CD4-positive, CD25-positive, alpha-beta regulatory T cell (primary cell): ENCODE measurements around the gene U2SURP. TPM values are rescaled to one million over a fixed set of nuclear protein-coding genes. Genes with fewer than 3 reads are reported as not detected.

Experiments
- ATAC-seq, 2 donors: fragments of 150-1000 bp; cut with Tn5 transposase; one replicate each; pipeline ENCODE4 v1.10.0; 2021; ENCODE audit warnings: low read depth in 2 of 2, moderate number of reproducible peaks in 2 of 2, moderate library complexity in 1 of 2
- DNase-seq, 3 donors: peaks; one replicate each; pipeline versions ENCODE4 v3.0.0 to v3.0.0-alpha.2; 2012 to 2022; ENCODE audit warnings: mixed read lengths in 1 of 3
- H3K27ac ChIP-seq: one replicate; pipeline ENCODE4 v1.7.0; 2013; ENCODE audit warnings: mild to moderate bottlenecking, low read length; ENCODE audit not compliant: insufficient read depth, poor library complexity, severe bottlenecking
- H3K27me3 ChIP-seq: one replicate; pipeline ENCODE4 v1.7.0; 2013; ENCODE audit warnings: low read length; ENCODE audit not compliant: control insufficient read depth, insufficient read depth
- H3K36me3 ChIP-seq: one replicate; pipeline ENCODE4 v1.7.0; 2013; ENCODE audit warnings: mild to moderate bottlenecking, low read length, moderate library complexity; ENCODE audit not compliant: control insufficient read depth, insufficient read depth
- H3K4me1 ChIP-seq: 2 replicates; pipeline ENCODE4 v1.7.0; 2013; ENCODE audit warnings: mild to moderate bottlenecking, low read length; ENCODE audit not compliant: insufficient read depth, control insufficient read depth, poor library complexity, severe bottlenecking
- H3K4me3 ChIP-seq: one replicate; pipeline ENCODE4 v1.7.0; 2013; ENCODE audit warnings: low read depth, mild to moderate bottlenecking, low read length, moderate library complexity
- H3K9me3 ChIP-seq, 2 experiments: 1 replicate in 1 of 2; 2 replicates in 1 of 2; pipeline ENCODE4 v1.7.0; 2013; ENCODE audit warnings: low read length in 2 of 2, mild to moderate bottlenecking in 1 of 2, moderate library complexity in 1 of 2; ENCODE audit not compliant: control insufficient read depth in 2 of 2
- H3K27ac Mint-ChIP-seq, 3 donors: one replicate each; pipeline ENCODE4 v1.8.0; 2020 to 2022; ENCODE audit warnings: mild to moderate bottlenecking in 3 of 3, mixed read lengths in 3 of 3, moderate library complexity in 2 of 3
- H3K27me3 Mint-ChIP-seq: one replicate; pipeline ENCODE4 v1.8.0; 2022; ENCODE audit warnings: mild to moderate bottlenecking, mixed read lengths
- H3K36me3 Mint-ChIP-seq: one replicate; pipeline ENCODE4 v1.8.0; 2020; ENCODE audit warnings: mixed read lengths
- H3K4me1 Mint-ChIP-seq, 4 donors: one replicate each; pipeline ENCODE4 v1.8.0; 2020 to 2022; ENCODE audit warnings: mixed read lengths in 4 of 4, mild to moderate bottlenecking in 1 of 4
- H3K4me3 Mint-ChIP-seq, 4 donors: one replicate each; pipeline ENCODE4 v1.8.0; 2020 to 2022; ENCODE audit warnings: mild to moderate bottlenecking in 4 of 4, mixed read lengths in 4 of 4, moderate library complexity in 3 of 4
- H3K9me3 Mint-ChIP-seq, 7 donors: one replicate each; pipeline ENCODE4 v1.8.0; 2020 to 2022; ENCODE audit warnings: mixed read lengths in 7 of 7, mild to moderate bottlenecking in 3 of 7, moderate library complexity in 2 of 7
- polyA plus RNA-seq, 4 donors: library from polyadenylated mRNA; unstranded; fragments of 300-500 nt; fragmentation: Illumina TruSeq; gene quantifications; one replicate each; pipeline ENCODE4 v1.2.3, GENCODE V29; 2021
- total RNA-seq: library from RNA; stranded (reverse); gene quantifications from one replicate; pipeline ENCODE4 v1.2.3, GENCODE V29; 2022

Gene U2SURP
- total and polyA plus RNA-seq, 5 donors from 2014 or later = 94.2 to 175 (median 116) TPM

GRCh38 chr3:143089965-143090364, 88.6 kb downstream of the U2SURP start:
- Mint-ChIP-seq H3K4me3 (no peak overlapping the region), H3K27me3 (no peaks in the 10 kb centered on the region), H3K9me3 (no peaks in the 10 kb centered on the region), H3K4me1 (peaks cover 0 to 2% (median 0%) of the 10 kb centered on the region in 4 donors), H3K27ac (no peak overlapping the region), H3K36me3 (no peaks in the 10 kb centered on the region)
- no peak for ATAC-seq
- Histone ChIP-seq H3K27me3 (no peaks in the 10 kb centered on the region), H3K9me3 (no peaks in the 10 kb centered on the region), H3K4me3 (no peak overlapping the region), H3K36me3 (no peaks in the 10 kb centered on the region), H3K27ac (no peak overlapping the region), H3K4me1 (no peaks in the 10 kb centered on the region)
- DNase-seq = no peak

- no peak overlapping the region for H3K27ac Mint-ChIP-seq
- no peaks in the 10 kb centered on the region for H3K36me3 ChIP-seq
- H3K27me3 ChIP-seq = no peaks in the 10 kb centered on the region
- H3K4me3 ChIP-seq = no peak overlapping the region
- no peaks in the 10 kb centered on the region for H3K36me3 Mint-ChIP-seq
- H3K4me3 Mint-ChIP-seq = no peak overlapping the region
- H3K4me1 Mint-ChIP-seq = peaks cover 0 to 2% (median 0%) of the 10 kb centered on the region in 4 donors
- H3K27me3 Mint-ChIP-seq = no peaks in the 10 kb centered on the region
- H3K9me3 ChIP-seq = no peaks in the 10 kb centered on the region
- no peaks in the 10 kb centered on the region for H3K9me3 Mint-ChIP-seq
- no peak for DNase-seq
- no peaks in the 10 kb centered on the region for H3K4me1 ChIP-seq
- H3K27ac ChIP-seq = no peak overlapping the region
- ATAC-seq = no peak
Observed at GRCh38 chr3:143090486-143090885, 89.1 kb downstream of the U2SURP start.

- ATAC-seq = no peak
- DNase-seq = no peak
- peaks cover 0 to 2% (median 0%) of the 10 kb centered on the region in 4 donors for H3K4me1 Mint-ChIP-seq
- H3K9me3 Mint-ChIP-seq = peaks cover 0 to 2% (median 0%) of the 10 kb centered on the region in 7 donors
- H3K36me3 Mint-ChIP-seq = no peaks in the 10 kb centered on the region
- H3K4me3 Mint-ChIP-seq = no peak overlapping the region
- peak overlapping the region in 1 of 3 donors; percentile 31 for H3K27ac Mint-ChIP-seq
- H3K27me3 Mint-ChIP-seq = no peaks in the 10 kb centered on the region
- no peak overlapping the region for H3K27ac ChIP-seq
- H3K36me3 ChIP-seq = no peaks in the 10 kb centered on the region
- H3K27me3 ChIP-seq = no peaks in the 10 kb centered on the region
- no peaks in the 10 kb centered on the region for H3K4me1 ChIP-seq
- no peak overlapping the region for H3K4me3 ChIP-seq
- no peaks in the 10 kb centered on the region for H3K9me3 ChIP-seq
Observed at GRCh38 chr3:143090976-143091837, 89.8 kb downstream of the U2SURP start.

GRCh38 chr3:143092191-143092590, 90.8 kb downstream of the U2SURP start:
- H3K4me1 Mint-ChIP-seq = peaks cover 0 to 2% (median 0%) of the 10 kb centered on the region in 4 donors
- Histone ChIP-seq H3K27ac (no peak overlapping the region), H3K4me3 (no peak overlapping the region), H3K9me3 (no peaks in the 10 kb centered on the region), H3K36me3 (no peaks in the 10 kb centered on the region), H3K27me3 (no peaks in the 10 kb centered on the region), H3K4me1 (no peaks in the 10 kb centered on the region)
- no peaks in the 10 kb centered on the region for H3K36me3 Mint-ChIP-seq
- no peaks in the 10 kb centered on the region for H3K27me3 Mint-ChIP-seq
- H3K9me3 Mint-ChIP-seq = peaks cover 0 to 2% (median 0%) of the 10 kb centered on the region in 7 donors
- no peak overlapping the region for H3K27ac Mint-ChIP-seq
- ATAC-seq (no peak), DNase-seq (no peak)
- H3K4me3 Mint-ChIP-seq = no peak overlapping the region

- Mint-ChIP-seq H3K9me3 (peaks cover 0 to 2% (median 0%) of the 10 kb centered on the region in 7 donors), H3K4me1 (no peaks in the 10 kb centered on the region), H3K27ac (no peak overlapping the region), H3K36me3 (no peaks in the 10 kb centered on the region), H3K27me3 (no peaks in the 10 kb centered on the region), H3K4me3 (no peak overlapping the region)
- H3K4me3 ChIP-seq = no peak overlapping the region
- no peak overlapping the region for H3K27ac ChIP-seq
- H3K27me3 ChIP-seq = peaks cover 4% of the 10 kb centered on the region
- DNase-seq (no peak), ATAC-seq (no peak)
- H3K9me3 ChIP-seq = no peaks in the 10 kb centered on the region
- no peaks in the 10 kb centered on the region for H3K36me3 ChIP-seq
- H3K4me1 ChIP-seq = no peaks in the 10 kb centered on the region
Observed at GRCh38 chr3:143095813-143096212, 94.4 kb downstream of the U2SURP start.

GRCh38 chr3:143098032-143098764, 96.8 kb downstream of the U2SURP start:
- no peak overlapping the region for H3K27ac ChIP-seq
- no peaks in the 10 kb centered on the region for H3K4me1 Mint-ChIP-seq
- DNase-seq = no peak
- H3K36me3 Mint-ChIP-seq = no peaks in the 10 kb centered on the region
- no peak overlapping the region for H3K4me3 Mint-ChIP-seq
- H3K9me3 Mint-ChIP-seq = peaks cover 0 to 2% (median 0%) of the 10 kb centered on the region in 7 donors
- ATAC-seq = no peak
- H3K27ac Mint-ChIP-seq = no peak overlapping the region
- H3K4me3 ChIP-seq = no peak overlapping the region
- peaks cover 7% of the 10 kb centered on the region for H3K27me3 Mint-ChIP-seq
- H3K27me3 ChIP-seq = peaks cover 4% of the 10 kb centered on the region
- no peaks in the 10 kb centered on the region for H3K4me1 ChIP-seq
- no peaks in the 10 kb centered on the region for H3K9me3 ChIP-seq
- H3K36me3 ChIP-seq = no peaks in the 10 kb centered on the region

GRCh38 chr3:143099210-143099609, 97.8 kb downstream of the U2SURP start:
- no peak for DNase-seq
- Histone ChIP-seq H3K27me3 (peaks cover 4% of the 10 kb centered on the region), H3K4me1 (no peaks in the 10 kb centered on the region), H3K4me3 (no peak overlapping the region), H3K27ac (no peak overlapping the region), H3K36me3 (no peaks in the 10 kb centered on the region), H3K9me3 (no peaks in the 10 kb centered on the region)
- Mint-ChIP-seq H3K27me3 (peaks cover 7% of the 10 kb centered on the region), H3K4me1 (no peaks in the 10 kb centered on the region), H3K9me3 (peaks cover 0 to 6% (median 0%) of the 10 kb centered on the region in 7 donors), H3K36me3 (no peaks in the 10 kb centered on the region), H3K4me3 (no peak overlapping the region), H3K27ac (no peak overlapping the region)
- ATAC-seq = no peak
